SK-N-SH (cell line): ENCODE results near the gene FXYD7. TPM values are rescaled to one million over a fixed set of nuclear protein-coding genes. Genes with fewer than 3 reads are reported as not detected.
A peak's percentile ranks its signal among the peaks of the same experiment; 100 is the strongest.

Experiments
- CTCF ChIA-PET: fragments of 300-600, 350-600 bp; formaldehyde crosslinking; extraction: SDS; loops from one replicate; lab custom pipeline; 2021; lab: Yijun Ruan, JAX
- POLR2A ChIA-PET: fragments of 350-600 bp; sonication (Branson Sonifier 250); formaldehyde crosslinking; extraction: SDS; loops from one replicate; lab custom pipeline; 2020; ENCODE audit warnings: antibody characterized with exemption, inconsistent platforms; lab: Yijun Ruan, JAX
- DNase-seq: peaks from one replicate; pipeline ENCODE4 v3.0.0; 2012
- H2AFZ ChIP-seq: fragments of 200-600 bp; sonication (generic); 2 replicates; pipeline ENCODE4 v1.8.1; 2016; ENCODE audit warnings: antibody characterized with exemption, mild to moderate bottlenecking, low read depth
- H3F3A ChIP-seq: fragments of 200-600 bp; sonication (generic); replicated peaks from 2 replicates; pipeline ENCODE3; 2016; ENCODE audit warnings: antibody characterized with exemption, mild to moderate bottlenecking; ENCODE audit not compliant: insufficient read depth
- H3K27ac ChIP-seq, 2 experiments: fragments of 200-500 bp in 1 of 2; fragments of 200-600 bp in 1 of 2; sonication (Bioruptor generic) in 1 of 2; sonication (generic), shearing (Covaris generic) in 1 of 2; 2 replicates each; pipeline versions ENCODE4 v1.5.1 to v1.6.1; 2014 to 2016; ENCODE audit warnings: low read depth in 2 of 2, inconsistent platforms in 1 of 2, low read length in 1 of 2, mild to moderate bottlenecking in 1 of 2, mixed read lengths in 1 of 2
- H3K27me3 ChIP-seq: fragments of 200-600 bp; sonication (generic), shearing (Covaris generic); 2 replicates; pipeline ENCODE4 v1.6.1; 2016; ENCODE audit warnings: mixed run types; ENCODE audit not compliant: insufficient read depth
- H3K36me3 ChIP-seq, 2 experiments: fragments of 200-500 bp in 1 of 2; fragments of 200-600 bp in 1 of 2; sonication (Bioruptor generic) in 1 of 2; sonication (generic) in 1 of 2; replicated peaks in 1 of 2; 2 replicates each; pipeline versions ENCODE3 to v1.5.1; 2014 to 2016; ENCODE audit warnings: low read length in 1 of 2, mild to moderate bottlenecking in 1 of 2; ENCODE audit not compliant: insufficient read depth in 2 of 2, control insufficient read depth in 1 of 2
- H3K4me1 ChIP-seq, 2 experiments: fragments of 200-500 bp in 1 of 2; fragments of 200-600 bp in 1 of 2; sonication (Bioruptor generic) in 1 of 2; sonication (generic), shearing (Covaris generic) in 1 of 2; 2 replicates each; pipeline versions ENCODE4 v1.5.1 to v1.6.1; 2014 to 2016; ENCODE audit warnings: low read depth in 1 of 2, low read length in 1 of 2, mixed run types in 1 of 2; ENCODE audit not compliant: insufficient read depth in 2 of 2, control insufficient read depth in 1 of 2
- H3K4me2 ChIP-seq: fragments of 200-600 bp; sonication (generic), shearing (Covaris generic); 2 replicates; pipeline ENCODE4 v1.6.1; 2017; ENCODE audit warnings: mixed run types
- H3K4me3 ChIP-seq, 2 experiments: fragments of 200-500 bp in 1 of 2; fragments of 200-600 bp in 1 of 2; sonication (Bioruptor generic) in 1 of 2; sonication (generic), shearing (Covaris generic) in 1 of 2; 2 replicates each; pipeline versions ENCODE4 v1.5.1 to v1.8.1; 2014 to 2016; ENCODE audit warnings: low read depth in 2 of 2, inconsistent platforms in 1 of 2, low read length in 1 of 2, mild to moderate bottlenecking in 1 of 2, mixed read lengths in 1 of 2, moderate library complexity in 1 of 2
- H3K79me2 ChIP-seq: fragments of 200-600 bp; sonication (generic); 2 replicates; pipeline ENCODE4 v1.8.1; 2017; ENCODE audit warnings: mild to moderate bottlenecking; ENCODE audit not compliant: insufficient read depth
- H3K9ac ChIP-seq: fragments of 200-600 bp; sonication (generic); 2 replicates; pipeline ENCODE4 v1.6.1; 2017; ENCODE audit warnings: mixed run types
- H3K9me2 ChIP-seq: fragments of 200-600 bp; sonication (generic); 2 replicates; pipeline ENCODE4 v1.6.1; 2017; ENCODE audit warnings: mixed run types
- H3K9me3 ChIP-seq: fragments of 200-600 bp; sonication (generic); 2 replicates; pipeline ENCODE4 v1.6.1; 2017; ENCODE audit warnings: mixed run types, mild to moderate bottlenecking, moderate library complexity
- H4K20me1 ChIP-seq: fragments of 200-600 bp; sonication (generic); 2 replicates; pipeline ENCODE4 v1.6.1; 2017; ENCODE audit warnings: mild to moderate bottlenecking, mixed run types; ENCODE audit not compliant: insufficient read depth
- CHD2 ChIP-seq: fragments of 150-350 bp; IDR thresholded peaks from 2 replicates; pipeline ENCODE4 v1.6.1; 2018; ENCODE audit warnings: low read length; ENCODE audit not compliant: partially characterized antibody
- FOXM1 ChIP-seq: IDR thresholded peaks from 2 replicates; pipeline ENCODE4 v1.4.0; 2012; ENCODE audit warnings: low read depth, mild to moderate bottlenecking
- GABPA ChIP-seq: IDR thresholded peaks from 2 replicates; pipeline ENCODE4 v1.4.0; 2012; ENCODE audit warnings: low read depth, mild to moderate bottlenecking
- GATA2 ChIP-seq: sonication (generic); formaldehyde crosslinking; IDR thresholded peaks from 2 replicates; pipeline ENCODE4 v1.5.0; 2020; ENCODE audit warnings: mild to moderate bottlenecking, missing genetic modification reagents
- JUND ChIP-seq: IDR thresholded peaks from 2 replicates; pipeline ENCODE4 v1.4.0; 2012
- POLR2AphosphoS5 ChIP-seq: IDR thresholded peaks from 2 replicates; pipeline ENCODE4 v1.6.1; 2012; ENCODE audit warnings: low read depth, low read length
- RFX5 ChIP-seq: IDR thresholded peaks from 2 replicates; pipeline ENCODE4 v1.6.1; 2012; ENCODE audit warnings: mild to moderate bottlenecking, improper control_type of control experiment, low read length
- SMC3 ChIP-seq: IDR thresholded peaks from 2 replicates; pipeline ENCODE4 v1.6.1; 2012; ENCODE audit warnings: low read depth, low read length, improper control_type of control experiment
- TCF12 ChIP-seq: IDR thresholded peaks from 2 replicates; pipeline ENCODE4 v1.4.0; 2012
- YY1 ChIP-seq: IDR thresholded peaks from 2 replicates; pipeline ENCODE4 v1.4.0; 2012; ENCODE audit warnings: low read depth, mild to moderate bottlenecking
- WGBS: methylation state at CpG from one replicate; pipeline ENCODE4 v1.1.6; 2017; ENCODE audit warnings: low lambda C conversion rate; 5-methylcytosine and 5-hydroxymethylcytosine counted together
- polyA plus RNA-seq, 3 experiments: library from polyadenylated mRNA; depleted of rRNA; stranded (reverse); fragments of >200 nt; gene quantifications; 2 replicates each; pipeline ENCODE4 v1.2.3, GENCODE V29; 2012
- TF ChIP-seq, protein P1 (sequence below): fragments of 200-600 bp; sonication (generic); IDR thresholded peaks from 2 replicates; pipeline ENCODE4 v1.6.1; 2017; ENCODE audit warnings: antibody characterized with exemption, mild to moderate bottlenecking, moderate library complexity

The FXYD7 gene
- polyA plus RNA-seq, 1 of the 3 experiments (the other 2 are of a cell fraction), result 0.44 TPM

DNA sequence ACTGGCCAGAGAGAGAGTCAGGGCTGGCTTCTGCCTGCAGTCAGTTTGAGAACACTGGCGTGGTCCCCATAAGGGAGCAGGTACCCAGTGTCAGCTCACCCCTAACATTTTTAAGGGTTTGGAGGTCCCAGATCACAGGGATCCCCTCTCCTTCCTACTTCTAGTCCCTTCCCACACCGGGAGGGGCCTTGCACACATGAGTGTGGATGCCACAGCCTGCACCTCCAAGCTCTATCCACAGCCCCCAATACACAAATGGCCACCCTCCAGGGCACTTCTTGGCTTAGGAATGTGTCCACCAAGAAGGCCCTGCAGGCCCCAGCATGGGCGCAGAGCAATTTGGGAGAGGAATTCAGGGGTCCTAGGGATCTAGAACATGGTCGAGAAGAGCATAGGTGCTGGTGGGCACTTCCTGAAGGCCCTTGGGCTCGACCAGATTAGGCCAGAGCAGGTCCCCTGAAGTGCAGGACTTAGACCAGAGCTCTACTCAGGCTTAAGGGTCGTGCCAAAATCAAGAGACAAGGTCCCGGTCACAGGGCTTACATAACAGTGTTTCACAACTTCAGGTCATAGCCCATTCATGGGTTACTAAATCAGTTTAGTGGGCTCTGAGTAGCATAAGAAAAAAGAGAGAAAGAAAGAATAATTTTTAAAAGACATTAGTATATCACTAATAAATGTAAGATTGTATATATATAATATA is 27.5 kb downstream of the FXYD7 start:
- CTCF ChIA-PET, result interaction anchor here (1.3 kb wide), 1 partner anchor 17 kb away, joined by 4 read pairs; no protein-coding TSS in a partner anchor
- Histone ChIP-seq H3K4me2 (no peak overlapping the region), H2AFZ (no peak overlapping the region), H3F3A (peaks cover 4% of the 10 kb centered on the region), H3K4me3 (no peak overlapping the region), H3K36me3 (peaks cover 6 to 25% of the 10 kb centered on the region in 2 experiments), H4K20me1 (no peaks in the 10 kb centered on the region), H3K9me3 (no peaks in the 10 kb centered on the region), H3K9ac (no peak overlapping the region), H3K4me1 (no peaks in the 10 kb centered on the region; a peak in 1 of 4 replicates), H3K27me3 (no peaks in the 10 kb centered on the region), H3K27ac (no peak overlapping the region), H3K79me2 (no peaks in the 10 kb centered on the region), H3K9me2 (no peaks in the 10 kb centered on the region)
- POLR2A ChIA-PET, result no interaction called here
- DNase-seq, result no peak
- TF ChIP-seq POLR2AphosphoS5, result 0 out of 2 replicates have a peak, but pooled peaks have one; percentile 12
- TF ChIP-seq GABPA, result no peak
- no peak for TF ChIP-seq CHD2
- TF ChIP-seq RFX5, result no peak
- 74% methylated on average over 7 of the region's 7 CpGs for WGBS

DNA sequence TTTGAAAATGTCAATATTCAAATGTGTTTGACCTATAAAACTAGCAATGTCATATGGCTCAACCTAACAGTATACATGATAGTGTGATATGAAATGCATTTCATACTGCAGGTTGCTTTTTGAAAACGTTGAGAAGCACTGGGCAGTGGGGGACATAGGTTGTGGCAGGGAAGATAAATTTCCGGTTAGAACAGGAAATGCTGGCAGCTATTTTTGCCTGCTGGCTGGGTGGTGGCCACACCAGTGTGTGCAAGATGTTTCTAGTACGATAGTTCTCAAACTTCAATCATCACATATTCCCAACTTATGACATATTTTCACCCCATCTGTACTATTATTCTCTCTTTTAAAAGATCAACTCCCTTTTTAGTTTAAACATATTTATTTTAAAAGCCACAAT is 28.7 kb downstream of the FXYD7 start:
- H3K4me3 ChIP-seq, result no peak overlapping the region
- DNase-seq, result no peak
- H3K27ac ChIP-seq, result no peak overlapping the region
- H4K20me1 ChIP-seq, result no peaks in the 10 kb centered on the region
- H3K79me2 ChIP-seq, result no peaks in the 10 kb centered on the region
- no peaks in the 10 kb centered on the region for H3K9me2 ChIP-seq
- H3K27me3 ChIP-seq, result no peaks in the 10 kb centered on the region
- no peaks in the 10 kb centered on the region; a peak in 1 of 4 replicates for H3K4me1 ChIP-seq
- no peaks in the 10 kb centered on the region for H3K9me3 ChIP-seq
- TF ChIP-seq YY1 (no peak), JUND (no peak), TCF12 (no peak), SMC3 (no peak), CHD2 (no peak), FOXM1 (no peak), RFX5 (no peak), GATA2 (CRISPR knock-in tag) (no peak)
- TF ChIP-seq, protein P1, sequence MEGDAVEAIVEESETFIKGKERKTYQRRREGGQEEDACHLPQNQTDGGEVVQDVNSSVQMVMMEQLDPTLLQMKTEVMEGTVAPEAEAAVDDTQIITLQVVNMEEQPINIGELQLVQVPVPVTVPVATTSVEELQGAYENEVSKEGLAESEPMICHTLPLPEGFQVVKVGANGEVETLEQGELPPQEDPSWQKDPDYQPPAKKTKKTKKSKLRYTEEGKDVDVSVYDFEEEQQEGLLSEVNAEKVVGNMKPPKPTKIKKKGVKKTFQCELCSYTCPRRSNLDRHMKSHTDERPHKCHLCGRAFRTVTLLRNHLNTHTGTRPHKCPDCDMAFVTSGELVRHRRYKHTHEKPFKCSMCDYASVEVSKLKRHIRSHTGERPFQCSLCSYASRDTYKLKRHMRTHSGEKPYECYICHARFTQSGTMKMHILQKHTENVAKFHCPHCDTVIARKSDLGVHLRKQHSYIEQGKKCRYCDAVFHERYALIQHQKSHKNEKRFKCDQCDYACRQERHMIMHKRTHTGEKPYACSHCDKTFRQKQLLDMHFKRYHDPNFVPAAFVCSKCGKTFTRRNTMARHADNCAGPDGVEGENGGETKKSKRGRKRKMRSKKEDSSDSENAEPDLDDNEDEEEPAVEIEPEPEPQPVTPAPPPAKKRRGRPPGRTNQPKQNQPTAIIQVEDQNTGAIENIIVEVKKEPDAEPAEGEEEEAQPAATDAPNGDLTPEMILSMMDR, result no peak
- 56% methylated on average over 3 of the region's 3 CpGs for WGBS
- POLR2A ChIA-PET, result no interaction called here
- H3K9ac ChIP-seq, result no peak overlapping the region
- no peak overlapping the region for H2AFZ ChIP-seq
- H3F3A ChIP-seq, result peaks cover 4% of the 10 kb centered on the region
- no peak overlapping the region for H3K4me2 ChIP-seq
- CTCF ChIA-PET, result interaction anchor here (2.9 kb wide), 1 partner anchor 30 kb away, joined by 9 read pairs; the partner anchor contains the start of gene FXYD7
- peaks cover 0 to 13% of the 10 kb centered on the region in 2 experiments for H3K36me3 ChIP-seq
